ENCODE measurements around the gene SRPRB.

- TF ChIP-seq YY1 (IDR thresholded peaks at IDR 0.05; ENCODE audit: low read depth) (no peak), GABPA (IDR thresholded peaks at IDR 0.05; ENCODE audit: low read depth) (no peak), EZH2phosphoT487 (IDR thresholded peaks at IDR 0.05; ENCODE audit: borderline replicate concordance, low read depth) (no peak), MXI1 (IDR thresholded peaks at IDR 0.05; ENCODE audit: low read depth, low read length) (no peak), ELF1 (IDR thresholded peaks at IDR 0.05) (no peak), FOSL2 (IDR thresholded peaks at IDR 0.05; ENCODE audit: borderline replicate concordance, low read depth) (no peak), SIN3A (IDR thresholded peaks at IDR 0.05; ENCODE audit: borderline replicate concordance, low read depth, low read length) (no peak), TAF1 (IDR thresholded peaks at IDR 0.05; ENCODE audit: borderline replicate concordance, low read depth, low read length) (no peak), MAX (IDR thresholded peaks at IDR 0.05; ENCODE audit: low read depth) (no peak), RAD21 (IDR thresholded peaks at IDR 0.05; ENCODE audit: low read length) (no peak), JUND (IDR thresholded peaks at IDR 0.05) (no peak), CHD2 (IDR thresholded peaks at IDR 0.05; ENCODE audit: low read length, partially characterized antibody) (no peak), POLR2AphosphoS5 (IDR thresholded peaks at IDR 0.05; ENCODE audit: low read depth, low read length) (no peak)
- TF ChIP-seq, protein P1, sequence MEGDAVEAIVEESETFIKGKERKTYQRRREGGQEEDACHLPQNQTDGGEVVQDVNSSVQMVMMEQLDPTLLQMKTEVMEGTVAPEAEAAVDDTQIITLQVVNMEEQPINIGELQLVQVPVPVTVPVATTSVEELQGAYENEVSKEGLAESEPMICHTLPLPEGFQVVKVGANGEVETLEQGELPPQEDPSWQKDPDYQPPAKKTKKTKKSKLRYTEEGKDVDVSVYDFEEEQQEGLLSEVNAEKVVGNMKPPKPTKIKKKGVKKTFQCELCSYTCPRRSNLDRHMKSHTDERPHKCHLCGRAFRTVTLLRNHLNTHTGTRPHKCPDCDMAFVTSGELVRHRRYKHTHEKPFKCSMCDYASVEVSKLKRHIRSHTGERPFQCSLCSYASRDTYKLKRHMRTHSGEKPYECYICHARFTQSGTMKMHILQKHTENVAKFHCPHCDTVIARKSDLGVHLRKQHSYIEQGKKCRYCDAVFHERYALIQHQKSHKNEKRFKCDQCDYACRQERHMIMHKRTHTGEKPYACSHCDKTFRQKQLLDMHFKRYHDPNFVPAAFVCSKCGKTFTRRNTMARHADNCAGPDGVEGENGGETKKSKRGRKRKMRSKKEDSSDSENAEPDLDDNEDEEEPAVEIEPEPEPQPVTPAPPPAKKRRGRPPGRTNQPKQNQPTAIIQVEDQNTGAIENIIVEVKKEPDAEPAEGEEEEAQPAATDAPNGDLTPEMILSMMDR (IDR thresholded peaks at IDR 0.05) = no peak
These were observed 58.3 kb downstream of the SRPRB start for GRCh38 chr3:133863911-133864310.

Data from SK-N-SH (cell line).